ENCODE data around the gene POLR1C.
"Not testable (repeated sequence)": the region's sequence is repeated elsewhere in the genome, so short reads cannot be mapped to it uniquely, and the experiment has no call there.

Gene POLR1C

DNA sequence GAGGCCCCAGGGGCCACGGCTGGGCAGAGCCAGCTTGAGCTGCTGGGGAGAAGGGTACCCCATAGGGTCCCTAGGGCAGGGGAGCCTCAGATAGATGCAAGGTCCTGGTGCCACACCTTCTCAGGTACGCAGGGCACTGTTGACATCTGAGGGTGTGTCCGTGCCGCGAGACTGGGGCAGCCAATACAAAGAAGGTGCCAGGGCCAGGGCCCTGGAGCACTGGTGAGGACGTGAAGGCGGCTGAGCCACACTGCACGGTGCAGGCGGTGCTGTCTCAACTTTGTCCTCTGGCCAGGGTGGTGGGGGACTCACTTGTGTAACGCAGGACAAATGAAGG lies 6.1 kb upstream of the POLR1C start:
- no peak for DNase-seq

DNA sequence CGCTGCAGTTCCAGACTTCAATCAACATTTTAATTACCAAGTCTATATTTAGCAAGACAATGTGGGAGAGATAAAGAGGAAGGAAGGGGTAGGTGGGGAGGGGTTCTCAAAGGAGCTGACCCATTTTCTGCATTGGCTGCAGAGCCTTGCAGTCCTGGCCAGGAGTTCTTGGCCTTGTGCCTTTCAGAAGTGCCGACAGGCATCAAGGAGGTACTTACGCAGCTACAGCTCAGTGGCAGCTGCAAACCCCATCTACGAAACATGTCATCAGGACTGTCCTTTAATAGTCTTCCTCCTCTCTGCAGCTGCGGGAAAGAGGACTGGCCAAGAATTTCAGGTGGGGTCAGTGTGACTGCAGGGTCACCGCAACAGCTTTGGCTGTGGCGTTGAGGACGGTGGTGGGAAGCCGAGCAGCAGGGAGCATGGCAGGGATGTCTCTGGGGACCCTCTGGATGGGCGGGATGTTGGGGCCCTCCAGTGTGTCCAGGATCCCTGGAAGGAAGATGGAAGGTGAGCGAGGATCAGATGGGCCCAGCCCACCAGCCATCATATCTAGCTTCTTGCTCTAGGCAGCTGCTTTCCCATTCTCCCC lies 5.0 kb upstream of the POLR1C start:
- DNase-seq = no peak

DNA sequence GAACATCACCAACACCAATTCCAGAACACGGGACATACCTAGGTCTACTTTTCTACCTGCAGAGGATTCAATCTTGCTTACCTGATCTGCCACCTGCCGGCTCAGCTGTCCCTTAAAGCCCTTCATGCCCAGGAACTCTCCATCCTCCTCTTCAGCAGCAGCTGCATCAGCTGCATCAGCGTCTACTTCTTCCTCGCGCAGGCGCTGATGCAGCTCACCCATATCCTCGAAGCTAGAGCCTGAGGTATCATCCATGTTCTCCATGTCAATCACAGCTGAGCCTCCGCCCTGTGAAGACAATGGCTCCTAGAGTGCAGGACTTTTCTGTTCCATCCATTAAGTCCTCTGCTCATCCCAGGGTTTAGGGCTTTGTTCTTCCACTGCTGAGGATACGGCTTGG lies 1.1 kb upstream of the POLR1C start:
- DNase-seq = no peak

DNA sequence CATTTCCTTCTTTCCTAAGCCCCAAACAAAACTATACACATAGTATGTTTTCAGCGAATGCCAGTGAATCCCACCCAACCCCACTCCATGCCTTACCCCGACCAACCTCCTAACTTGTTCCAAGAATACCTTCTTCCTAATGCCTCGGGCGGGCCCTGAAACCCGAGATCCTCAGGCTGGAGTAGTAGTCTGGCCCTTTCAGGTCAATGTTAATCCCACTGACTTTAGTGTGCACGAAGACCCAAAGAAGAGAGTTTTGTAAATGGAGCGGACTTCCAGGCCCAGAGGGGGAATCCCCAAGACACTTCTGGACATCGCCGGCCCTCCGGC lies 557 bp upstream of the POLR1C start:
- DNase-seq = no peak

DNA sequence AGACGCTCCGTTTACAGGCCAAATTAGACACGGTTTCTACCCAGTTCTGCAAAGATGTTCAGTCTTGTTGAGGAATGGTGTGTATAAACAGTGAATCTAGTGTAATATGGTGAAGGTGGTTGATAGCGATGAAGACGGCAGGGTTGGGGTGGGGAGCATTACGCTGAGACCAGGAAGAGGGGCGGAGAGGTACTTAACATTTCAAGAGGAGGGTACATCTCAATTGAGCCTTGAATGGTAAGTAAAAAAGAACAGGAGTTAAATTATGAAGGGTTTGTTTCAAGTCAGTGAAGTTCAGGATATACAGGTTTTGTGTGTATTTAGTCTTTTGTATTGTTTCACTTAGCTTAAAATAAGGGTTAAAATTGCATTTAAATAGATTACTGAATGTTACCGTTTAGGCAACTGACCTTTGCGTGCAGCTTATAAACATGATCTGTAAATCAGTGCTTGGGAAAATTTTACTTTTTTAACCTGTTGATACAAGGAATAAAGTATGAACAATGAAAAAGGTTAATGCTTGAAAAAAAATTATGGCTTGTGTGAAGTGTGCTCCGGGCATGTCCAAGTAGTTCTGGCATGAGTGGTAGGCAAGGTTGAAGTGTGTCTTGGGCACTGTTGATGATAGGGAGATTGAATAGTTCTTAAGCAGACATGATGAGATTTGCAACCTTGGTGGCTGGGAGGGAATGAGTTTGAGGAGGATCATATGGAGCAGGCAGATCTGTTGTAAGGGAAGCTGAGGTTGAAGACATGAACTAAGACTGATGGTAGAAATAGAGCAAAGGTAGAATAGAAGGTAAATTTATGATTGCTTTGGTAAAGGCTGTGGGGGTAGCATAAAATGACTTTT lies 842 bp downstream of the POLR1C start:
- DNase-seq = peak in 1 of 5 experiments; percentile 10

DNA sequence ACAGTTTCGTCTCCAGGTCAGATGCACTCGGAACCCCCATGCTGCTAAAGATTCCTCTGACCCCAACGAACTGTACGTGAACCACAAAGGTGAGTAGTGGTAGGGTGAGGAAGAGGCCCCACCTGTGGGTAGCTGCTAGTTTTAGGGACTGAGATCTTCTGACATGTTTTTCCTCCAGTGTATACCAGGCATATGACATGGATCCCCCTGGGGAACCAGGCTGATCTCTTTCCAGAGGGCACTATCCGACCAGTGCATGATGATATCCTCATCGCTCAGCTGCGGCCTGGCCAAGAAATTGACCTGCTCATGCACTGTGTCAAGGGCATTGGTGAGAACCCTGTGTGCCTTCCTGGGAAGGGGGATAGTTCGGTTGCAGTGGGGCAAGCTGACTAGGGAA lies 3.2 kb downstream of the POLR1C start:
- DNase-seq = no peak

DNA sequence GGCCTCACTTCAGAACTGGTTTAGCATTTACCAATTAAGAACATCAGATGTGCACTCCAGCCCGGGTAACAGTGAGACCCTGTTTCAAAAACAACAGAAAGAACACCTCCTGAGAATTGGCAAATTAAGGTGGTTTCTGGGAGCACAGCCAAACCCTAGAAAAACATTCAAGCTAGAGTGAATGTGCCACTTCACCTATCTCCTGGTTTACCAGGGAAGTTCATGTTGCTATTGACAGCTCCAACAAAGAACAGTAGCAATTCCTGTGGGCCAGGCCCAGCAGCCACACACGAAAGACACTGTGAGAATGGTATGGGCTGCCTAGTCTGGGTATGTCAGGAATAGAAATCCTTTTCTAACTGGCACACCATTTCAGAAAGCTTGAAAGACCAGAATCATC lies 4.9 kb downstream of the POLR1C start:
- DNase-seq = no peak

DNA sequence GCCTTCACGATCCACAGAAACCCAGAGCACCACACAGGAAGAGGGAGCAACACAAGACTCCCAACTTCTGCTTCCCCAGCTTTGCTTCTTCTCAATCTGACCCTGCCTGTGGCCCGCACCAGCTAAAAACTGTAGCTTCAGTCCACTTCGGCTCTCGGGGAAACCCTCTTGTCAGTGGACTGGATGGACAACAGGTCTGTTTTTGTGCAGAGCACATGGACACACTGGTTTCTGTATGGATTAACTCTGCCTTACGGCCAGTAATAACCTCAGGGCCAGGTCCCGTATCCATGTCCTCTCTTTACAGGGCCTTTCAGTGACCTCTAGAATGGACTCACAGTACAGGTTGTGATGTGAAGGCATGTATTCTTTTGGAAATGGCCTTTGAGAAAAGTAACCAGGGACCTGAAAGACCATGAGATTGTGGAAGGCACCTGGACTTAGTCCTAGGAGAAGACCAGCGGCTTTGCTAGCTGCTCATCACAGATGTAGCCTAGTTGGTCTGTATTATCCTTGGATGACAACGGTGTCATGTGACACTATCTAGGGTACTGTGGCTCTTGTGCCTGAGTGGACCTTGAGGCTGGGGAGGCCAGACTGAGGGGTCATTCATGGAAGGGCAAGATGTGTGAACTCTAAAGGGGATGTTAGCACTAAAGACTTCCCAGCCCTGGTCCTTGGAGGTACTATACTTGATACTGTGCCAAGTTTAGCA lies 5.8 kb downstream of the POLR1C start:
- no peak for DNase-seq

DNA sequence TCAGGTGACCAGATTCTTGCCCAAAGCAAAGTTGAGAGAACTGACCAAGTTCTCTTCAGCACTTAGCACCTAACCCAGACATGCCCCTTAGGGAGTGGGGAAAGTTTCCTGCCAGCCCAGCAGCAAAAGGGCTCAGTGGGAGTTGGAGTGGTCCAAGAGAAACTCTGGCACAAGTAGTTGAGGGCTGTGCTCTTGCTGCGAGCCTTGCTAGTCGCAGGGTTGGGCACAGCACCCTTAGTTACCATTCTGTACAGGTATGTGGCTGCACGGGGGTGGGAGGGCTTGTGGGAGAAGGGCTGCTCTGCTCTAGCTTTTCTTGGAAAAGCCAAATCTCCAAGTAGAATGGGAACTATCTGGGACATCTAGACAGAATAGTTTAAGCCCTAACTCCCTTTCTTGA lies 6.4 kb downstream of the POLR1C start:
- no peak for DNase-seq

DNA sequence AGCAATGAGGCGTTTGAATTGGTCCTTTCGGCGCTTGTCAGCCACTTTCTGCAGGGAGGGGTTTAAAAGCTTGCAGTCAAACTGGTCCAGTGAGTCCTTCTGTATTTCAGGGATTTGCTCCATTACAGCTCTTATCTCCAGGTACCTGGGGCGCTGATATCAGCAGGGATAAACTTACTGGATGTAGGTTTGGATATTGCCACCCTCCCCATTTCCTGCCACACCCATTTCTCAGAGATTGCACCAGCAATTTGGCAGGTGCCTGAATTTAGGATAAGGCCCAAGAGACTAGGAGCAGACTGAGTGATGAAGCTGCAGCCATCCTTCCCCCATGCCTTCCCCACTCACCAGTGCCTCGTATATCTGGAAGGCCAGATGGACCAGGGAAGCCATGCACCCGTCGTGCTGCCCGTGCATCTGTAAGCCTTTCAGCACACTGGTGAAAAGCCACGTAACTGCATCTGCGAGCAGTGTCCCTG lies 7.6 kb downstream of the POLR1C start:
- no peak for DNase-seq

DNA sequence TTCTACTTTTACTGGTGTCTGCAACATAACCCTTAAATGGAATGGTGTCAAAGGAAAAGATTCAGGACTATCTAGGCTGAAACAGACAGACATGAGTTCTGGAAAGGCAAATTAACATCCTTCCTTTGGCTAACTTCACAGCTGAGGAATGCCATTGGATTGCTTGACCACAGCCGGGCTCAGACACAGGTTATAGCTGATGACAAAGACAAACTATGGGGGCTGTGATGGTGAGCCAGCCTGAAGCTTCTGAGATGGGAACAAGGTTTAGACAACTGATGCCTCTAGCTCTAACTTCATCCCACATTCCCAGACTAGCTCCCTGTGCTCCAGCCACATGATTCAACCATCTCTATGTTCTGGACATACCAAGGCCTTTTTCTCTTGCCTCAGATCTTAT lies 15.3 kb downstream of the POLR1C start:
- no peak for DNase-seq

DNA sequence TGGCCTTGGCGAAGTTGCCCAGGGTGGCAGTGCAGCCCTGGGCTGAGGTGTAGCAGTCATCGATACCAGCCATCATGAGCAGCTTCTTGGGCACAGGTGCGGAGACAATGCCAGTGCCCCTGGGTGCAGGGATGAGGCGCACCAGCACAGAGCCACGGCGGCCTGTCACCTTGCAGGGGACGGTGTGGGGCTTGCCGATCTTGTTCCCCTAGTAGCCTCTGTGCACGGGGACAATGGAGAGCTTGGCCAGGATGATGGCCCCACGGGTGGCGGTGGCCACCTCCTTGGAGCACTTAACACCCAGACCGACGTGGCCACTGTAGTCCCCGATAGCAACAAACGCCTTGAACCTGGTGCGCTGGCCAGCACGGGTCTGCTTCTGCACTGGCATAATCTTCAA lies 22.1 kb downstream of the POLR1C start:
- DNase-seq = not testable (repeated sequence)

DNA sequence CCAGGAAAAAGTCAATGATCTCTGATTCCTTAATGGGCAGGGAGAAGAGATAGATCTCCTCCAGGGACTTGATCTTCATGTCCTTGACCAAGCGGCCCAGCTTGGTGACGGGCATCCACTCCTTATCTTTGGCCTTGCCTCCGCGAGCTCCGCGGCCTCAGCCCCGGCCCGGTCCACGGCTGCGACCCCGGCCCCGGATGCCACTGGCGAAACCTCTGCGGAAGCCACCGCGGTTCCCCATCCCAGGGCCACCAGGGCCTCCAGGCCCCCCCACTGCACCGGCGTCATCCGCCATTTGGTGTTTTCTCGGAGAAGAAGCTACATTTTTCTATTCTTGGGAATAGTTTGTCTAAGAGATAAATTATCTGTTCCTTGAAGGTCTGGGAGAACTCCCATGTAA lies 22.5 kb downstream of the POLR1C start:
- DNase-seq = not testable (repeated sequence)

DNA sequence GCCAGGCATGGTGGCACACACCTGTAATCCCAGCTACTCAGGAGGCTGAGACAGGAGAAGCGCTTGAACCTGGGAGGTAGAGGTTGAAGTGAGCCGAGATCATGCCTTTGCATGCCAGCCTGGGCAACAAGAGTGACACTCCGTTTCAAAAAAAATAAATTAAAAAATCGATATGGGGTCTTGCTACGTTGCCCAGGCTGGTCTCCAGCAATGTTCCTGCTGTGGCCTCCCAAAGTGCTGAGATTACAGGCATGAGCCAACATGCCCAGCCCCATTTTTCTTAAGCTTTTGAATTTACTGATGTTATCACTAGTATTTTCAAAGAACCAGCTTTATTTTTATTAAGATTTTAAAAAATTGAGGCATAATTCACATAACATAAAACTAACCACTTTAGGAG lies 23.6 kb downstream of the POLR1C start:
- DNase-seq = no peak

DNA sequence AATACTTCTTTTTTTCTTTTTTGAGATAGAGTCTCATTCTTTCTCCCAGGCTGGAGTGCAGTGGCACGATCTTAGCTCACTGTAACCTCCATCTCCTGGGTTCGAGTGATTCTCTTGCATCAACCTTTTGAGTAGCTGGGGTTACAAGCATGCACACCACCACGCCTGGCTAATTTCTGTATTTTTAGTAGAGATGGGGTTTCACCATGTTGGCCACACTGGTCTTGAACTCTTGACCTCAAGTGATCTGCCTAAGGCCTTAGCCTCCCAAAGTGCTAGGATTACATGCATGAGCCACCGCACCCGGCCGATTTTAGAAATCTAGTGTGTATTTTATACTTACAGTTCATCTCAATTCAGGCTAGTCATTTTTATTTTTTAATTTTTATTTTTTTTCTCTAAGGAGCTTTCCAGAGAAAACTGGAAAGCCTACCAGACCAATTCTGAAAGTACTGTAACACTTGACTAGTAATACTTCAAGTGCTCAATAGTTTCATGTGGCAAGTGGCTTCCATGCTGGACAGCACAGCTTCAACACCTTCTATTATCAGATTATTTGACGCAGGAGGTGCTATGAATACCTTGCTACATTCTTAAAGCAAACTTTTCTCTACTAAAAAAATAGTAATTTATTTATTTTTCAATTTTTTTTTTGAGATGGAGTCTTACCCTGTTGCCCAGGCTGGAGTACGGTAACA lies 25.0 kb downstream of the POLR1C start:
- no peak for DNase-seq

DNA sequence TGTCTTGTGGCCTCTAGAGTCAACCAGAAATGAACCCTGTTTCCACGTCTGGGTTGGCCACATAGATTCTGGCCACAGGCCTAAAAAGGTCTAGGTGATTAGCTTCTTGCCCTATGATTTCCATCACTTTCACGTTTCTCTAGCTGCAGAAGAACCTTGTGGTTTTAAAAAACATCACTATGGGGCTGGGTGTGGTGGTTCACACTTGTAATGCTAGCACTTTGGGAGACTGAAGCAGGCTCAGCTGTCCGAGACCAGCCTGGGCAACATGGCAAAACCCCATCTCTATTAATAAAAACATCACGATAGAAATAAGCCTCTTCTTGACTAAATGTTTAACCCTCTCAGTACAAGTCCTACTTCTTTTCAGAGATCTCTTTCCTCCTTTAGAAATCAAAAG lies 27.6 kb downstream of the POLR1C start:
- no peak for DNase-seq

DNA sequence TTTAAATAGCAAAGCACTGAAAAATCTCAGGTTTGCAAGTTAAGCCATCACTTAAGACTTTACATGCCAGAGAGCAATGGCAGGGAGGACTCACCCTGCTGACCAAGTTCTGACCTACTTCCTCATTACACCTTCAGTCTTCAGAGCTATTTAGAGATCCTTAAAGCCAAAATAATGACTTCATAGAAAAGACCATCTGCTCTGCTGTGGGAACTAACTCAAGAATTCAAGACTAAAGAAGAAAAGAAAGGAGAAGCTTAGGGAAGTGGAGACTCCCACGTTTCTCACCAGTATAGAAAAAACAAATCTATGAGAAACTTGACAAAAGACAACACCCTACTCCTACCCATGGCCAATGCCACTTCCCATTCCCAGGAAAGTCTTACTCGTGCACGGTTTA lies 30.3 kb downstream of the POLR1C start:
- no peak for DNase-seq

DNA sequence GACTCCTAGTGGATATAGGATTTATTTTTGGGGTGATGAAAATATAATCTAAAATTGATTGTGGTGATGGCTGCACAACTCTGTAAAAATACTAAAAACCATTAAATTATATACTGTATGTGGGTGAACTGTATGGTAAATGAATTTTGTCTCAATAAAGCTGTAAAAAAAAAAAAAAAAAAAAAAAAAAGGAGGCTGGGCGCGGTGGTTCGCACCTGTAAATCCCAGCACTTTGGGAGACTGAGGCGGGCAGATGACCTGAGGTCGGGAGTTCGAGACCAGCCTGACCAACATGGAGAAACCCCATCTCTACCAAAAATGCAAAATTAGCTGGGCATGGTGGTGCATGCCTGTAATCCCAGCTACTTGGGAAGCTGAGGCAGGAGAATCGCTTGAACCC lies 40.7 kb downstream of the POLR1C start:
- not testable (repeated sequence) for DNase-seq

DNA sequence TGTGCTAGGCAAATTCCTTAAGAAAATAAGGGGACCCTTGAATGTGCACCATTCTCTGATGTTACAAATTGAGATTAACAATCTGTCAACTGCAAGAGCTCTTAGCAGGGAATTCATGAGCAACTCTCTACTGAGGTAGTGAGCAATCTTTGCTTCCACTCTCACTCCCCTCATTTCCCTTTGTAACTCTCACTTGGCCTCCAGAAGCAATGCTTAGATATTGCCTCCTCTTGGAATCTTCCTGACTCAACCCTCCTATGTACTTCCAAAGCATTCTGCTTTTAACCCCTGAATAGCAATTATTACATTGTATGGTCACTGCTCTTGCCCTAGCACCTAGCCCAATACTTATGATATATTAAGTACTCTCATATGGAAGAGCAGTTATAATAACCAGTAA lies 42.4 kb downstream of the POLR1C start:
- DNase-seq = no peak

DNA sequence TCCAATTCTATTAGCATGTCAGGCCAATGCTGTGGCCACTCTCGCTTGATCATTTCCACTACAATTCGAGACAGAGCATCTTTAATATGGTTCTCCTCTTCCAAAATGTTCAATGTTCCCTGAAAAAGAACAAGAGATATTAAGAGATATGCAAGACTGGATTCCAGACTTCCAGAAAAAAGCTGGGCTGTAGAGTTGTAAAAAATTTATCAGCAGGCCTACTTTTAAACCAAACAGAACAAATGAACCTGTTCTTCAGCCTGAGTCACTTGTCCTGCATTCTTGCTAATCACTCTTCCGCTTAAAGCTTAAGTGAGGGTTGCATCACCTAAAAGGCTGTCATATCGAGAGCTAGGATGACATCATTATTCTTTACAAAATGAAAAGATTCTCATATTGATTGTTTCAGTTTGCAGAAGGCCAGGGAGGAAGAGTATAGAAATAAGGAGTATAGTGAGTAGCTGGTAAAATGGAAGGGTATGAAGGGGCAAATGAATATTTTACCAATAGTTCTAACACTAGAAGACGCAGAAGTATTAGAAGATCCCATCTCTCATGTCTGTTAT lies 54.1 kb downstream of the POLR1C start:
- DNase-seq = peak in 1 of 5 experiments; percentile 84

All from T-helper 2 cell (primary cell).